ENCODE measurements around the gene IL4.

DNA sequence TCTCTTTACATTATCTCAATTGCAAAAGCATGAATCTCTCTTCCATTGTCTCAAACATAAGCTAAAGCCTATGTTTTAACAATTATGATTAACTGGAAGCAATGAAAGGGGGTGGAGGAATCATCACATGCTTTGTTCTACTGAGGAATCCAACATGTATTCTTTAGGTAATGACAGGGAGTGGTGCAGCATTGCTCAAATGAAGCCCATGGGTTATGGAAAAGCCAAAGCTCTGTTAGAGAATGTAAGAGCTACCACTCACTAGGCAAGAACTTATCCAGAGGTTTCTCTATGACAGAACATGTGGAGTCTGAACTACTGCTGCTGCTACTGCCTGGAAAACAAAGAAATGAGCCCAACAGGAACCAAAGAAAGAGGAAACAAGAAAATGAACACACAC, 34.9 kb downstream of the IL4 start:
- TF ChIP-seq, protein P1, sequence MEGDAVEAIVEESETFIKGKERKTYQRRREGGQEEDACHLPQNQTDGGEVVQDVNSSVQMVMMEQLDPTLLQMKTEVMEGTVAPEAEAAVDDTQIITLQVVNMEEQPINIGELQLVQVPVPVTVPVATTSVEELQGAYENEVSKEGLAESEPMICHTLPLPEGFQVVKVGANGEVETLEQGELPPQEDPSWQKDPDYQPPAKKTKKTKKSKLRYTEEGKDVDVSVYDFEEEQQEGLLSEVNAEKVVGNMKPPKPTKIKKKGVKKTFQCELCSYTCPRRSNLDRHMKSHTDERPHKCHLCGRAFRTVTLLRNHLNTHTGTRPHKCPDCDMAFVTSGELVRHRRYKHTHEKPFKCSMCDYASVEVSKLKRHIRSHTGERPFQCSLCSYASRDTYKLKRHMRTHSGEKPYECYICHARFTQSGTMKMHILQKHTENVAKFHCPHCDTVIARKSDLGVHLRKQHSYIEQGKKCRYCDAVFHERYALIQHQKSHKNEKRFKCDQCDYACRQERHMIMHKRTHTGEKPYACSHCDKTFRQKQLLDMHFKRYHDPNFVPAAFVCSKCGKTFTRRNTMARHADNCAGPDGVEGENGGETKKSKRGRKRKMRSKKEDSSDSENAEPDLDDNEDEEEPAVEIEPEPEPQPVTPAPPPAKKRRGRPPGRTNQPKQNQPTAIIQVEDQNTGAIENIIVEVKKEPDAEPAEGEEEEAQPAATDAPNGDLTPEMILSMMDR (IDR thresholded peaks at IDR 0.05; ENCODE audit: poor library complexity, severe bottlenecking) = no peak
- TF ChIP-seq POLR2AphosphoS5 (IDR thresholded peaks at IDR 0.05) = no peak
